SK-N-SH (cell line): ENCODE measurements around the gene CPLX1. TPM values are rescaled to one million over a fixed set of nuclear protein-coding genes. Genes with fewer than 3 reads are reported as not detected.

Experiments
- CTCF ChIA-PET: fragments of 300-600, 350-600 bp; formaldehyde crosslinking; extraction: SDS; loops from one replicate; lab custom pipeline; 2021; lab: Yijun Ruan, JAX
- POLR2A ChIA-PET: fragments of 350-600 bp; sonication (Branson Sonifier 250); formaldehyde crosslinking; extraction: SDS; loops from one replicate; lab custom pipeline; 2020; ENCODE audit warnings: antibody characterized with exemption, inconsistent platforms; lab: Yijun Ruan, JAX
- DNase-seq: peaks from one replicate; pipeline ENCODE4 v3.0.0; 2012
- H2AFZ ChIP-seq: fragments of 200-600 bp; sonication (generic); 2 replicates; pipeline ENCODE4 v1.8.1; 2016; ENCODE audit warnings: antibody characterized with exemption, mild to moderate bottlenecking, low read depth
- H3F3A ChIP-seq: fragments of 200-600 bp; sonication (generic); replicated peaks from 2 replicates; pipeline ENCODE3; 2016; ENCODE audit warnings: antibody characterized with exemption, mild to moderate bottlenecking; ENCODE audit not compliant: insufficient read depth
- H3K27ac ChIP-seq, 2 experiments: fragments of 200-500 bp in 1 of 2; fragments of 200-600 bp in 1 of 2; sonication (Bioruptor generic) in 1 of 2; sonication (generic), shearing (Covaris generic) in 1 of 2; 2 replicates each; pipeline versions ENCODE4 v1.5.1 to v1.6.1; 2014 to 2016; ENCODE audit warnings: low read depth in 2 of 2, inconsistent platforms in 1 of 2, low read length in 1 of 2, mild to moderate bottlenecking in 1 of 2, mixed read lengths in 1 of 2
- H3K27me3 ChIP-seq: fragments of 200-600 bp; sonication (generic), shearing (Covaris generic); 2 replicates; pipeline ENCODE4 v1.6.1; 2016; ENCODE audit warnings: mixed run types; ENCODE audit not compliant: insufficient read depth
- H3K36me3 ChIP-seq, 2 experiments: fragments of 200-500 bp in 1 of 2; fragments of 200-600 bp in 1 of 2; sonication (Bioruptor generic) in 1 of 2; sonication (generic) in 1 of 2; replicated peaks in 1 of 2; 2 replicates each; pipeline versions ENCODE3 to v1.5.1; 2014 to 2016; ENCODE audit warnings: low read length in 1 of 2, mild to moderate bottlenecking in 1 of 2; ENCODE audit not compliant: insufficient read depth in 2 of 2, control insufficient read depth in 1 of 2
- H3K4me1 ChIP-seq, 2 experiments: fragments of 200-500 bp in 1 of 2; fragments of 200-600 bp in 1 of 2; sonication (Bioruptor generic) in 1 of 2; sonication (generic), shearing (Covaris generic) in 1 of 2; 2 replicates each; pipeline versions ENCODE4 v1.5.1 to v1.6.1; 2014 to 2016; ENCODE audit warnings: low read depth in 1 of 2, low read length in 1 of 2, mixed run types in 1 of 2; ENCODE audit not compliant: insufficient read depth in 2 of 2, control insufficient read depth in 1 of 2
- H3K4me2 ChIP-seq: fragments of 200-600 bp; sonication (generic), shearing (Covaris generic); 2 replicates; pipeline ENCODE4 v1.6.1; 2017; ENCODE audit warnings: mixed run types
- H3K4me3 ChIP-seq, 2 experiments: fragments of 200-500 bp in 1 of 2; fragments of 200-600 bp in 1 of 2; sonication (Bioruptor generic) in 1 of 2; sonication (generic), shearing (Covaris generic) in 1 of 2; 2 replicates each; pipeline versions ENCODE4 v1.5.1 to v1.8.1; 2014 to 2016; ENCODE audit warnings: low read depth in 2 of 2, inconsistent platforms in 1 of 2, low read length in 1 of 2, mild to moderate bottlenecking in 1 of 2, mixed read lengths in 1 of 2, moderate library complexity in 1 of 2
- H3K79me2 ChIP-seq: fragments of 200-600 bp; sonication (generic); 2 replicates; pipeline ENCODE4 v1.8.1; 2017; ENCODE audit warnings: mild to moderate bottlenecking; ENCODE audit not compliant: insufficient read depth
- H3K9ac ChIP-seq: fragments of 200-600 bp; sonication (generic); 2 replicates; pipeline ENCODE4 v1.6.1; 2017; ENCODE audit warnings: mixed run types
- H3K9me2 ChIP-seq: fragments of 200-600 bp; sonication (generic); 2 replicates; pipeline ENCODE4 v1.6.1; 2017; ENCODE audit warnings: mixed run types
- H3K9me3 ChIP-seq: fragments of 200-600 bp; sonication (generic); 2 replicates; pipeline ENCODE4 v1.6.1; 2017; ENCODE audit warnings: mixed run types, mild to moderate bottlenecking, moderate library complexity
- H4K20me1 ChIP-seq: fragments of 200-600 bp; sonication (generic); 2 replicates; pipeline ENCODE4 v1.6.1; 2017; ENCODE audit warnings: mild to moderate bottlenecking, mixed run types; ENCODE audit not compliant: insufficient read depth
- CHD2 ChIP-seq: fragments of 150-350 bp; IDR thresholded peaks from 2 replicates; pipeline ENCODE4 v1.6.1; 2018; ENCODE audit warnings: low read length; ENCODE audit not compliant: partially characterized antibody
- ELF1 ChIP-seq: IDR thresholded peaks from 2 replicates; pipeline ENCODE4 v1.4.0; 2012
- FOSL2 ChIP-seq: IDR thresholded peaks from 2 replicates; pipeline ENCODE4 v1.4.0; 2012; ENCODE audit warnings: low read depth, mild to moderate bottlenecking, moderate library complexity, borderline replicate concordance
- FOXJ3 ChIP-seq: sonication (generic); formaldehyde crosslinking; IDR thresholded peaks from 2 replicates; pipeline ENCODE4 v1.5.1; 2020; ENCODE audit warnings: mild to moderate bottlenecking, missing genetic modification reagents
- GABPA ChIP-seq: IDR thresholded peaks from 2 replicates; pipeline ENCODE4 v1.4.0; 2012; ENCODE audit warnings: low read depth, mild to moderate bottlenecking
- GATA2 ChIP-seq: sonication (generic); formaldehyde crosslinking; IDR thresholded peaks from 2 replicates; pipeline ENCODE4 v1.5.0; 2020; ENCODE audit warnings: mild to moderate bottlenecking, missing genetic modification reagents
- IRF3 ChIP-seq: fragments of 150-350 bp; IDR thresholded peaks from 2 replicates; pipeline ENCODE4 v1.6.1; 2016; ENCODE audit warnings: mild to moderate bottlenecking, low read depth, low read length
- JUND ChIP-seq: IDR thresholded peaks from 2 replicates; pipeline ENCODE4 v1.4.0; 2012
- NRF1 ChIP-seq: IDR thresholded peaks from 2 replicates; pipeline ENCODE4 v1.6.1; 2012; ENCODE audit warnings: low read depth, mild to moderate bottlenecking, low read length
- REST ChIP-seq: IDR thresholded peaks from 2 replicates; pipeline ENCODE4 v1.6.1; 2012; ENCODE audit warnings: mild to moderate bottlenecking, low read depth, low read length, moderate library complexity
- RFX5 ChIP-seq: IDR thresholded peaks from 2 replicates; pipeline ENCODE4 v1.6.1; 2012; ENCODE audit warnings: mild to moderate bottlenecking, improper control_type of control experiment, low read length
- RXRA ChIP-seq: IDR thresholded peaks from 2 replicates; pipeline ENCODE4 v1.4.0; 2012; ENCODE audit warnings: low read depth, mild to moderate bottlenecking, borderline replicate concordance
- TAF1 ChIP-seq: IDR thresholded peaks from 2 replicates; pipeline ENCODE4 v1.6.1; 2012; ENCODE audit warnings: low read depth, mild to moderate bottlenecking, low read length, moderate library complexity, borderline replicate concordance
- TCF12 ChIP-seq: IDR thresholded peaks from 2 replicates; pipeline ENCODE4 v1.4.0; 2012
- ZBTB33 ChIP-seq: IDR thresholded peaks from 2 replicates; pipeline ENCODE4 v1.4.0; 2012; ENCODE audit warnings: low read depth, borderline replicate concordance
- WGBS: methylation state at CpG from one replicate; pipeline ENCODE4 v1.1.6; 2017; ENCODE audit warnings: low lambda C conversion rate; 5-methylcytosine and 5-hydroxymethylcytosine counted together
- polyA plus RNA-seq, 3 experiments: library from polyadenylated mRNA; depleted of rRNA; stranded (reverse); fragments of >200 nt; gene quantifications; 2 replicates each; pipeline ENCODE4 v1.2.3, GENCODE V29; 2012
- TF ChIP-seq, protein P1 (sequence below): fragments of 200-600 bp; sonication (generic); IDR thresholded peaks from 2 replicates; pipeline ENCODE4 v1.6.1; 2017; ENCODE audit warnings: antibody characterized with exemption, mild to moderate bottlenecking, moderate library complexity

The CPLX1 gene
- polyA plus RNA-seq, 1 of the 3 experiments (the other 2 are of a cell fraction), result 0.56 TPM

- 82% methylated on average over 6 of the region's 21 CpGs for WGBS
- no peak for TF ChIP-seq GATA2 (CRISPR knock-in tag)
- no peak for TF ChIP-seq NRF1
- TF ChIP-seq ZBTB33, result no peak
- TF ChIP-seq FOSL2, result no peak
- no peak for TF ChIP-seq TAF1
- TF ChIP-seq ELF1, result no peak
- TF ChIP-seq RFX5, result no peak
- TF ChIP-seq FOXJ3, result no peak
- no peak for TF ChIP-seq IRF3
- no peak for TF ChIP-seq TCF12
- TF ChIP-seq RXRA, result no peak
- TF ChIP-seq, protein P1, sequence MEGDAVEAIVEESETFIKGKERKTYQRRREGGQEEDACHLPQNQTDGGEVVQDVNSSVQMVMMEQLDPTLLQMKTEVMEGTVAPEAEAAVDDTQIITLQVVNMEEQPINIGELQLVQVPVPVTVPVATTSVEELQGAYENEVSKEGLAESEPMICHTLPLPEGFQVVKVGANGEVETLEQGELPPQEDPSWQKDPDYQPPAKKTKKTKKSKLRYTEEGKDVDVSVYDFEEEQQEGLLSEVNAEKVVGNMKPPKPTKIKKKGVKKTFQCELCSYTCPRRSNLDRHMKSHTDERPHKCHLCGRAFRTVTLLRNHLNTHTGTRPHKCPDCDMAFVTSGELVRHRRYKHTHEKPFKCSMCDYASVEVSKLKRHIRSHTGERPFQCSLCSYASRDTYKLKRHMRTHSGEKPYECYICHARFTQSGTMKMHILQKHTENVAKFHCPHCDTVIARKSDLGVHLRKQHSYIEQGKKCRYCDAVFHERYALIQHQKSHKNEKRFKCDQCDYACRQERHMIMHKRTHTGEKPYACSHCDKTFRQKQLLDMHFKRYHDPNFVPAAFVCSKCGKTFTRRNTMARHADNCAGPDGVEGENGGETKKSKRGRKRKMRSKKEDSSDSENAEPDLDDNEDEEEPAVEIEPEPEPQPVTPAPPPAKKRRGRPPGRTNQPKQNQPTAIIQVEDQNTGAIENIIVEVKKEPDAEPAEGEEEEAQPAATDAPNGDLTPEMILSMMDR, result no peak
- TF ChIP-seq CHD2, result no peak
- TF ChIP-seq GABPA, result no peak
- TF ChIP-seq JUND, result no peak
- no peak for TF ChIP-seq REST
- TF ChIP-seq, all 33 proteins: peak for 0
- H3F3A ChIP-seq, result no peaks in the 10 kb centered on the region
- H2AFZ ChIP-seq, result no peak overlapping the region
- H3K4me3 ChIP-seq, result no peak overlapping the region
- no peak overlapping the region for H3K27ac ChIP-seq
- no peaks in the 10 kb centered on the region for H3K79me2 ChIP-seq
- H4K20me1 ChIP-seq, result no peaks in the 10 kb centered on the region
- no peak for DNase-seq
- ChIA-PET POLR2A (interaction anchor here (1.2 kb wide), 1 partner anchor 29 kb away, joined by 3 read pairs; no protein-coding TSS in a partner anchor), CTCF (interaction anchor here (1.6 kb wide), 1 partner anchor 81 kb away, joined by 3 read pairs; no protein-coding TSS in a partner anchor)
- no peaks in the 10 kb centered on the region for H3K9me2 ChIP-seq
- H3K27me3 ChIP-seq, result peaks cover 26% of the 10 kb centered on the region
- H3K9me3 ChIP-seq, result no peaks in the 10 kb centered on the region
- no peak overlapping the region for H3K4me2 ChIP-seq
- peaks cover 0 to 18% of the 10 kb centered on the region in 2 experiments; a peak in 1 of 4 replicates for H3K4me1 ChIP-seq
- no peaks in the 10 kb centered on the region for H3K36me3 ChIP-seq
- no peak overlapping the region for H3K9ac ChIP-seq
Measured at GRCh38 chr4:823176-823760, 2.7 kb downstream of the CPLX1 start.
